ENCODE data around the gene NR6A1.

NR6A1 gene

DNA sequence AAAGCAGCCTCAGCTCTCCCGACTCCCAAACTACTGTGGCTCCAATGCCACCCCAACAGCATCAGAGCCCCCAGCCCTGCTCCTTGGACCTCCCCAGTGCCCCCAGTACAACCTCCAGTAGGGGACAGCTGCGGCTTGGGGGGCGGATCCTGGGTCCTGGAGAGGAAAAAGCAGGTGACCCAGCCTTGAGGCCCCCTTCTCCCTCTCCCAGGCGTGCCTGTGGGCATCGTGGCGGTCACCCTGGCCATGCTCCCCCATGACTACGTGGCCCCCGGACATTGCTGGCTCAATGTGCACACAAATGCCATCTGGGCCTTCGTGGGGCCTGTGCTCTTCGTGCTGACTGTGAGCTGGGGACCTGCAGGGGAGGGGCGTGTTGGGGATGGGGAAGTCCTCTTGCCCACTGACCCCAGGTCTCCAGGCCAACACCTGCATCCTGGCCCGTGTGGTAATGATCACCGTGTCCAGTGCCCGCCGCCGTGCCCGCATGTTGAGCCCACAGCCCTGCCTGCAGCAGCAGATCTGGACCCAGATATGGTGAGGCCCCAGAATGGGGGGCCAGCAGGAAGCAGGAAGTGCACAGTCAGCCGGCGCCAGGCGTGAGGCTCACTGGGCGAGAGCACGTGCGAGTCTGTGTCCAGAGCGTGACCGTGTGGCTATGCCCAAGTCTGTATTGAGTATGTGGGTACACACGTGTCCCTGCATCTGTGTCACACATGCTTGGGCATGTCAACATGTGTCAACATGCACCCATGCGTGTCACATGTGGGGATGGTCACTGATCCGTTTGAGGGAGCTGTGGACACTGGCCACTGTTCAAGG lies 301.9 kb downstream of the NR6A1 start:
- no peak overlapping the region for H3K4me3 ChIP-seq (ENCODE audit: low read length)
- no peak for TF ChIP-seq ZNF274 (IDR thresholded peaks at IDR 0.05; ENCODE audit: low read depth, low read length)

DNA sequence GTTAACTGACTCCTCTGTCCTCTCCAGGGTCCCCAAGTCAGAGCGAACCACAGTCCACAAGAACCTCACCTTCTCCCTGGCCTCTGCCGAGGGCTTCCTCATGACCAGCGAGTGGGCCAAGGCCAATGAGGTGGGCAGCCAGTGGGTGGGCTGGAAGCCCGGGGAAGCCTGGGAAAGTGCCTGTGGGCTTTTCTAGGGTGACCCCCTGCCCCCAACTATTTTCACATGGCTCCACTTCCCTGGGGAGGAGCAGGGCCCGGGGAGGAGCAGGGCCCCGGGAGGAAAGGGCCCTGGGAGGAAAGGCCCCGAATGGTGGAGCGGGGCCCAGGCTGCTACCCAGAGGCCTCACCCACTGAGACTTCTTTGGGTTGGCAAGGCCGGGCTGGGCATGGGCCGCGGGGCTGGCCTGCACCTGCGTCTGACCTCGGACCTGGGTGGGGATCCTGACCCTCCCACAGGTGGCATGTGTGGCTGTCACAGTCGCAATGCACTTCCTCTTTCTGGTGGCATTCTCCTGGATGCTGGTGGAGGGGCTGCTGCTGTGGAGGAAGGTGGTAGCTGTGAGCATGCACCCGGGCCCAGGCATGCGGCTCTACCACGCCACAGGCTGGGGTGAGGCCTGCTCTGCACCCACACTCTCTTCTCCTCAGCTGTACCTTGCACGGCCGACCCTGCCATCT lies 302.9 kb downstream of the NR6A1 start:
- no peak overlapping the region for H3K4me3 ChIP-seq (ENCODE audit: low read length)
- no peak for TF ChIP-seq ZNF274 (IDR thresholded peaks at IDR 0.05; ENCODE audit: low read depth, low read length)

DNA sequence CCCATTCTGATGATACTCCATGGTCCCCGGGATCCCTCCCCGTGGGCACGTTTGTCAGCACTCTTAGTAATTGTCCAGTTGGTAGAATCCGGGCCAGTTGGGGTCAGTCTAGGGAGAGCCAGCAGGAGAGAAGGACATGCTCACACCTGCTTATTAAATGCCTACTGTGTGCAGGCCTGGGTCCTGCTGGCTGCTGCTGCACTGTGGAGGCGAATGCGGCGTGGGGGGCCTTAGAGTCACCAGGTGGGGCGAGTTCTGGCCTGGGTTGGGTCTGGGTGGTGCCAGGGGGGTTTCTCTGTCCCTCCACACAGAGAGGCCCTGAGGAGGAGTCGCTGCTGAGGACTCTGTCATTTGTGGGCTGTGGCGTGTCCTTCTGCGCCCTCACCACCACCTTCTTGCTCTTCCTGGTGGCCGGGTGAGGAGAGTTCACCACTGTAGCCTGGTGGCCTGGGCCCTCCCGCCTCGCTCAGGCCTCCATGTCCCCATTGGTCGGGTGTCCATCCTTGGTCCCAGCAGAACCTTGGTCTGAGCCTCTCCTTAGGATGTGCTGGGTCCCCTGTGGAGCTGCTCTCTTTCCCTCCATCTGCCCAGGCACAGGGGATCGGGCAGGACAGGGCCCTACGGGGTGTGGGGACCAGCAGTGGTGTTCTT lies 303.6 kb downstream of the NR6A1 start:
- TF ChIP-seq ZNF274 (IDR thresholded peaks at IDR 0.05; ENCODE audit: low read depth, low read length) = no peak
- H3K4me3 ChIP-seq (ENCODE audit: low read length) = no peak overlapping the region

All from GM08714 (cell line).